Endothelial cell of umbilical vein (primary cell): ENCODE data around the gene ZNF728. TPM values are rescaled to one million over a fixed set of nuclear protein-coding genes. Genes with fewer than 3 reads are reported as not detected.
"Not testable (repeated sequence)": the region's sequence is repeated elsewhere in the genome, so short reads cannot be mapped to it uniquely, and the experiment has no call there.

Experiments
- BruUV-seq: library from RNA; stranded (reverse); fragments of 400-500 nt; replicated peaks from 2 replicates; lab custom pipeline; 2021; lab: Mats Ljungman, UMichigan
- CTCF ChIA-PET: fragments of 300-600, 350-600 bp; sonication (Branson Sonifier 250); formaldehyde crosslinking; loops from one replicate; lab custom pipeline; 2021; ENCODE audit warnings: antibody characterized with exemption, inconsistent platforms; lab: Charles Lee
- POLR2A ChIA-PET: fragments of 300-600, 350-600 bp; sonication (Branson Sonifier 250); formaldehyde crosslinking; loops from one replicate; lab custom pipeline; 2021; ENCODE audit warnings: antibody characterized with exemption, inconsistent platforms; lab: Charles Lee
- DNase-seq: peaks from one replicate; pipeline ENCODE4 v3.0.0-alpha.2; 2011; ENCODE audit warnings: low read depth, low spot score
- FAIRE-seq: peaks from 2 replicates; lab custom pipeline; 2011; peaks lifted over from hg19 to GRCh38; lab: Jason Lieb, UNC
- H2AFZ ChIP-seq: 2 replicates; pipeline ENCODE4 v1.6.0; 2012; ENCODE audit warnings: low read depth, low read length, control low read depth, inconsistent platforms
- H3K27ac ChIP-seq: 2 replicates; pipeline ENCODE4 v1.5.1; 2011; ENCODE audit warnings: low read depth, mild to moderate bottlenecking, control low read depth, low read length, moderate library complexity; ENCODE audit not compliant: insufficient read depth
- H3K27me3 ChIP-seq, 2 experiments: 2 replicates each; pipeline versions ENCODE4 v1.6.0 to v1.6.1; 2011; ENCODE audit warnings: low read length in 2 of 2, mixed read lengths in 1 of 2; ENCODE audit not compliant: control insufficient read depth in 2 of 2, insufficient read depth in 2 of 2
- H3K36me3 ChIP-seq, 2 experiments: 2 replicates in 1 of 2; 3 replicates in 1 of 2; pipeline ENCODE4 v1.5.1; 2011; ENCODE audit warnings: low read length in 2 of 2, mild to moderate bottlenecking in 1 of 2, moderate library complexity in 1 of 2; ENCODE audit not compliant: control insufficient read depth in 2 of 2, insufficient read depth in 2 of 2; ENCODE audit errors: extremely low read depth in 1 of 2
- H3K4me1 ChIP-seq: 3 replicates; pipeline ENCODE4 v1.5.1; 2011; ENCODE audit warnings: mild to moderate bottlenecking, low read length; ENCODE audit not compliant: control insufficient read depth, insufficient read depth; ENCODE audit errors: extremely low read depth
- H3K4me2 ChIP-seq: 2 replicates; pipeline ENCODE4 v1.6.1; 2011; ENCODE audit warnings: low read length, control low read depth, mixed read lengths; ENCODE audit not compliant: insufficient read depth
- H3K4me3 ChIP-seq, 3 experiments: fragments of 200-600 bp in 1 of 3; sonication (generic), shearing (Covaris generic) in 1 of 3; replicated peaks in 1 of 3; 2 replicates each; pipeline ENCODE4 v1.5.1; 2011 to 2016; ENCODE audit warnings: control low read depth in 3 of 3, low read length in 3 of 3, mild to moderate bottlenecking in 2 of 3, inconsistent platforms in 1 of 3, low read depth in 1 of 3, moderate library complexity in 1 of 3; ENCODE audit not compliant: insufficient read depth in 1 of 3
- H3K79me2 ChIP-seq: 2 replicates; pipeline ENCODE4 v1.6.0; 2012; ENCODE audit warnings: low read length, inconsistent platforms; ENCODE audit not compliant: control insufficient read depth, insufficient read depth
- H3K9ac ChIP-seq: replicated peaks from 2 replicates; pipeline ENCODE3; 2011; ENCODE audit warnings: low read length, control low read depth; ENCODE audit not compliant: insufficient read depth; ENCODE audit errors: extremely low read depth
- H3K9me1 ChIP-seq: replicated peaks from 3 replicates; pipeline ENCODE4 v1.6.0; 2011; ENCODE audit warnings: mild to moderate bottlenecking, low read length; ENCODE audit not compliant: control insufficient read depth, insufficient read depth; ENCODE audit errors: extremely low read depth
- H3K9me3 ChIP-seq: replicated peaks from 2 replicates; pipeline ENCODE4 v1.5.1; 2012; ENCODE audit warnings: low read length, inconsistent platforms; ENCODE audit not compliant: control insufficient read depth, insufficient read depth
- H4K20me1 ChIP-seq: replicated peaks from 2 replicates; pipeline ENCODE3; 2011; ENCODE audit warnings: mild to moderate bottlenecking, low read length; ENCODE audit not compliant: control insufficient read depth, insufficient read depth; ENCODE audit errors: extremely low read depth
- CTCF ChIP-seq, 2 donors: IDR thresholded peaks; 1 replicate in 1 of 2; 2 replicates in 1 of 2; pipeline ENCODE4 v1.5.1; 2011; ENCODE audit warnings: low read length in 2 of 2, mild to moderate bottlenecking in 2 of 2, moderate library complexity in 2 of 2, control low read depth in 1 of 2, inconsistent platforms in 1 of 2, low read depth in 1 of 2; ENCODE audit not compliant: insufficient read depth in 1 of 2; ENCODE audit errors: extremely low read depth in 1 of 2
- EZH2 ChIP-seq: IDR thresholded peaks from 2 replicates; pipeline ENCODE4 v1.6.1; 2012; ENCODE audit warnings: borderline replicate concordance, low read depth, mild to moderate bottlenecking, moderate library complexity, low read length, inconsistent platforms; ENCODE audit not compliant: severe bottlenecking
- FOS ChIP-seq: IDR thresholded peaks from 2 replicates; pipeline ENCODE4 v1.6.1; 2011; ENCODE audit warnings: mild to moderate bottlenecking, low read length, moderate library complexity, borderline replicate concordance; ENCODE audit not compliant: insufficient read depth
- GATA2 ChIP-seq: IDR thresholded peaks from 2 replicates; pipeline ENCODE4 v1.7.0; 2011; ENCODE audit warnings: low read depth, mild to moderate bottlenecking, moderate library complexity, mixed read lengths, low read length; ENCODE audit not compliant: insufficient read length, insufficient read depth
- JUN ChIP-seq: IDR thresholded peaks from 2 replicates; pipeline ENCODE4 v1.6.1; 2011; ENCODE audit warnings: borderline replicate concordance, low read depth; ENCODE audit not compliant: insufficient read length, insufficient read depth
- MAX ChIP-seq: IDR thresholded peaks from 2 replicates; pipeline ENCODE4 v1.6.1; 2011; ENCODE audit not compliant: insufficient read depth, insufficient read length
- MYC ChIP-seq: IDR thresholded peaks from one replicate; pipeline ENCODE4 v1.6.1; 2011; ENCODE audit warnings: mild to moderate bottlenecking, low read depth, low read length
- POLR2A ChIP-seq: IDR thresholded peaks from 2 replicates; pipeline ENCODE4 v1.6.1; 2012; ENCODE audit warnings: low read depth, mild to moderate bottlenecking, control low read depth, low read length
- POLR2AphosphoS5 ChIP-seq: IDR thresholded peaks from 2 replicates; pipeline ENCODE4 v1.6.1; 2012; ENCODE audit warnings: low read depth, mild to moderate bottlenecking, control low read depth, low read length, moderate library complexity; ENCODE audit not compliant: insufficient read depth
- dilution Hi-C: fragments of 300-500 bp; cut with MboI; formaldehyde crosslinking; loops from one replicate; pipeline ENCODE4 v1.15.0; 2019; ENCODE audit warnings: low sequenced_read_pairs; ENCODE audit not compliant: extremely low pct_ligation_motif_present
- intact Hi-C: fragments of 100-400 bp; cut with micrococcal nuclease; formaldehyde crosslinking; loops from one replicate; pipeline ENCODE4 v1.10.0; 2022
- polyA plus RNA-seq, 4 experiments: library from polyadenylated mRNA; depleted of rRNA in 3 of 4; stranded (reverse) in 3 of 4; unstranded in 1 of 4; fragments of >200 nt; gene quantifications; 2 replicates each; pipeline versions ENCODE4 v1.2.1 to v1.2.3, GENCODE V29; 2011 to 2012; ENCODE audit warnings: missing spikeins in 1 of 4
- total RNA-seq: library from RNA; stranded (reverse); gene quantifications from 2 replicates; pipeline ENCODE4 v1.2.3, GENCODE V29; 2021

The ZNF728 gene
- total and polyA plus RNA-seq, 2 donors (not counting 3 experiments of a cell fraction or from before 2014, with no cell fraction given): not detected

GRCh38 chr19:22976248-22976647, 26.7 kb downstream of the ZNF728 start:
- no peaks in the 10 kb centered on the region for H3K79me2 ChIP-seq
- no peak for DNase-seq

GRCh38 chr19:22975546-22976136, 27.3 kb downstream of the ZNF728 start:
- H3K9me3 ChIP-seq, H3K79me2 ChIP-seq, H3K9me1 ChIP-seq, H3K4me2 ChIP-seq, DNase-seq, CTCF ChIA-PET, H3K4me3 ChIP-seq, BruUV-seq, H3K27ac ChIP-seq, dilution Hi-C loops, H3K4me1 ChIP-seq, FAIRE-seq, H4K20me1 ChIP-seq, H3K27me3 ChIP-seq, H3K9ac ChIP-seq, H3K36me3 ChIP-seq, POLR2A ChIA-PET, H2AFZ ChIP-seq, intact Hi-C loops: not testable (repeated sequence)

More at GRCh38 chr19:22976248-22976647, 26.7 kb downstream of the ZNF728 start:
- Histone ChIP-seq H3K9me3 (peaks cover 4% of the 10 kb centered on the region), H3K36me3 (no peaks in the 10 kb centered on the region), H3K4me1 (no peaks in the 10 kb centered on the region), H3K9ac (no peak overlapping the region), H2AFZ (no peak overlapping the region), H3K4me3 (no peak overlapping the region), H3K9me1 (no peaks in the 10 kb centered on the region), H4K20me1 (no peaks in the 10 kb centered on the region), H3K4me2 (no peak overlapping the region), H3K27ac (no peak overlapping the region), H3K27me3 (no peaks in the 10 kb centered on the region)
- dilution Hi-C loops: no loop called here
- BruUV-seq: no TSS peak
- TF ChIP-seq FOS (no peak), MYC (no peak), EZH2 (no peak), JUN (no peak), MAX (no peak), GATA2 (no peak), POLR2A (no peak), CTCF (IDR thresholded peaks at IDR 0.05; ENCODE audit: extremely low read depth in 1 of 2, insufficient read depth in 1 of 2, low read depth in 1 of 2, low read length in 2 of 2) (no peak), POLR2AphosphoS5 (no peak)
- FAIRE-seq: no peak
- ChIA-PET CTCF (no interaction called here), POLR2A (no interaction called here)
- intact Hi-C loops: no loop called here
